T-cell (primary cell): Measurements from ENCODE around the gene GABRA5. TPM values are rescaled to one million over a fixed set of nuclear protein-coding genes. Genes with fewer than 3 reads are reported as not detected.

Experiments
- ATAC-seq, 4 experiments: fragments of 200-7000 bp in 3 of 4; fragments of 150-1000 bp in 1 of 4; cut with Tn5 transposase; replicated peaks in 1 of 4; 1 replicate in 3 of 4; 2 replicates in 1 of 4; pipeline ENCODE4 v1.10.0; 2021; ENCODE audit warnings: moderate library complexity in 3 of 4, mild to moderate bottlenecking in 2 of 4, moderate number of reproducible peaks in 1 of 4
- CTCF ChIA-PET, 2 donors: fragments of 300-600 bp; sonication (Branson Sonifier 250); formaldehyde crosslinking; loops; one replicate each; lab custom pipeline; 2022; ENCODE audit warnings: antibody characterized with exemption in 2 of 2; lab: Charles Lee
- POLR2A ChIA-PET, 2 donors: fragments of 300-600 bp; sonication (Branson Sonifier 250); formaldehyde crosslinking; loops; one replicate each; lab custom pipeline; 2022; ENCODE audit warnings: antibody characterized with exemption in 2 of 2; lab: Charles Lee
- DNase-seq, 35 experiments: peaks; one replicate each; pipeline versions ENCODE4 v3.0.0 to v3.0.0-alpha.2; 2013 to 2023
- H3K27ac ChIP-seq: one replicate; pipeline ENCODE4 v1.5.1; 2013; ENCODE audit warnings: low read length
- H3K27me3 ChIP-seq, 2 experiments: replicated peaks in 1 of 2; 1 replicate in 1 of 2; 2 replicates in 1 of 2; pipeline versions ENCODE4 v1.6.1 to v1.7.0; 2013; ENCODE audit warnings: low read length in 1 of 2, mixed read lengths in 1 of 2; ENCODE audit not compliant: control insufficient read depth in 2 of 2, insufficient read depth in 2 of 2; ENCODE audit errors: extremely low read depth in 1 of 2
- H3K36me3 ChIP-seq, 2 donors: 1 replicate in 1 of 2; 2 replicates in 1 of 2; pipeline versions ENCODE4 v1.6.1 to v1.7.0; 2013; ENCODE audit warnings: low read length in 1 of 2; ENCODE audit not compliant: control insufficient read depth in 2 of 2, insufficient read depth in 1 of 2; ENCODE audit errors: extremely low read depth in 1 of 2
- H3K4me1 ChIP-seq, 2 experiments: 1 replicate in 1 of 2; 2 replicates in 1 of 2; pipeline versions ENCODE4 v1.6.1 to v1.7.0; 2013; ENCODE audit warnings: low read length in 2 of 2, mixed read lengths in 1 of 2; ENCODE audit not compliant: insufficient read depth in 2 of 2, control insufficient read depth in 1 of 2; ENCODE audit errors: extremely low read depth in 1 of 2
- H3K4me3 ChIP-seq, 2 donors: 1 replicate in 1 of 2; 2 replicates in 1 of 2; pipeline versions ENCODE4 v1.5.1 to v1.7.0; 2013; ENCODE audit warnings: mild to moderate bottlenecking in 2 of 2, low read length in 1 of 2, moderate library complexity in 1 of 2; ENCODE audit not compliant: control insufficient read depth in 1 of 2; ENCODE audit errors: extremely low read depth in 1 of 2
- H3K9me3 ChIP-seq: 2 replicates; pipeline ENCODE4 v1.7.0; 2013
- H3K27ac Mint-ChIP-seq, 2 donors: one replicate each; pipeline ENCODE4 v1.8.0; 2020 to 2021; ENCODE audit warnings: mild to moderate bottlenecking in 2 of 2, mixed read lengths in 2 of 2
- H3K27me3 Mint-ChIP-seq, 2 donors: one replicate each; pipeline ENCODE4 v1.8.0; 2021 to 2022; ENCODE audit warnings: mixed read lengths in 2 of 2
- H3K36me3 Mint-ChIP-seq: one replicate; pipeline ENCODE4 v1.8.0; 2021; ENCODE audit warnings: mixed read lengths
- H3K4me1 Mint-ChIP-seq, 3 donors: one replicate each; pipeline ENCODE4 v1.8.0; 2020 to 2022; ENCODE audit warnings: mixed read lengths in 3 of 3, mild to moderate bottlenecking in 1 of 3
- H3K4me3 Mint-ChIP-seq, 3 donors: one replicate each; pipeline ENCODE4 v1.8.0; 2020 to 2022; ENCODE audit warnings: mild to moderate bottlenecking in 3 of 3, mixed read lengths in 3 of 3, moderate library complexity in 3 of 3
- H3K9me3 Mint-ChIP-seq, 3 donors: one replicate each; pipeline ENCODE4 v1.8.0; 2020 to 2022; ENCODE audit warnings: mixed read lengths in 3 of 3
- WGBS: methylation state at CpG from one replicate; pipeline ENCODE4 v1.1.5; 2013; ENCODE audit warnings: missing lambda C conversion rate; ENCODE audit not compliant: insufficient coverage; 5-methylcytosine and 5-hydroxymethylcytosine counted together
- total RNA-seq, 35 experiments: library from RNA in 6 of 35; stranded (reverse) in 6 of 35; fragments of 120-200 nt in 1 of 35; gene quantifications; one replicate each; pipeline versions ENCODE4 v1.2.1 to v1.2.4 and lab custom pipeline; 2013 to 2026

GABRA5 gene
- total RNA-seq, 5 donors from 2014 or later (not counting 1 experiment from before 2014, with no cell fraction given), result not detected

DNA sequence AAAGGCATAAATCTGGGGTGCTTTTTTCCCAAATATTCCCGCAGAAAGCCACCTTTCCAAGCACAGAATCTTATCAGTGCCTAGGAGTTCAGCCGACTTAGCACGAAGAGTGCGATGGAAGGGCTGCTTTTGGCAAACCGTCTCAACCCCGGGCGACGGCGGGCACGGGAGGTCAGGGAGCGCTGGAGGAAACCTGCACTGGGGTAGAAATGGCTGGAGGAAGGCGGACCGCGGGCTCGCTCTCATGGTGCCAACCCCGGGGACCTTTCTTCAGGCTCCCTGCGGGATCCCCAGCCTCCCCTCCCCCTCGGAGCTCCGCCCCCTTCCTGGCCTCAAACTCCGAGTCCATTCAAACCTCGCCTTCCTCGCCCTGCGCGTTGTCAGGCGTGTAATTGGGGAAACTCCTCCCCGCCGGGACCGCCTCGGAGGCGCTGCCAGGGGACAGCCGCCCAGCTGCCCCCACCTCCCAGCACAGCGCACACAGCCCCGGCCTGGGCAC lies 103.9 kb downstream of the GABRA5 start, which contains the start of gene GABRG3:
Gene GABRG3, plus strand, starts transcription at position 470 of the 499 bp plus-strand sequence.
- Histone ChIP-seq H3K27ac (no peak within 1 kb of the TSS), H3K9me3 (no peaks in the 10 kb centered on the region), H3K4me1 (no peaks in the 10 kb centered on the region), H3K36me3 (no peaks in the 10 kb centered on the region), H3K4me3 (no peak within 1 kb of the TSS), H3K27me3 (peaks cover 9 to 15% of the 10 kb centered on the region in 2 experiments)
- CTCF ChIA-PET, result no interaction called here
- Mint-ChIP-seq H3K36me3 (no peaks in the 10 kb centered on the region), H3K27me3 (peaks cover 13 to 26% of the 10 kb centered on the region in 2 donors), H3K27ac (no peak within 1 kb of the TSS), H3K9me3 (no peaks in the 10 kb centered on the region), H3K4me3 (no peak within 1 kb of the TSS), H3K4me1 (no peaks in the 10 kb centered on the region)
- ATAC-seq, result no peak
- POLR2A ChIA-PET, result no interaction called here
- DNase-seq, result no peak
- WGBS, result 8% methylated on average over 20 of the region's 33 CpGs

DNA sequence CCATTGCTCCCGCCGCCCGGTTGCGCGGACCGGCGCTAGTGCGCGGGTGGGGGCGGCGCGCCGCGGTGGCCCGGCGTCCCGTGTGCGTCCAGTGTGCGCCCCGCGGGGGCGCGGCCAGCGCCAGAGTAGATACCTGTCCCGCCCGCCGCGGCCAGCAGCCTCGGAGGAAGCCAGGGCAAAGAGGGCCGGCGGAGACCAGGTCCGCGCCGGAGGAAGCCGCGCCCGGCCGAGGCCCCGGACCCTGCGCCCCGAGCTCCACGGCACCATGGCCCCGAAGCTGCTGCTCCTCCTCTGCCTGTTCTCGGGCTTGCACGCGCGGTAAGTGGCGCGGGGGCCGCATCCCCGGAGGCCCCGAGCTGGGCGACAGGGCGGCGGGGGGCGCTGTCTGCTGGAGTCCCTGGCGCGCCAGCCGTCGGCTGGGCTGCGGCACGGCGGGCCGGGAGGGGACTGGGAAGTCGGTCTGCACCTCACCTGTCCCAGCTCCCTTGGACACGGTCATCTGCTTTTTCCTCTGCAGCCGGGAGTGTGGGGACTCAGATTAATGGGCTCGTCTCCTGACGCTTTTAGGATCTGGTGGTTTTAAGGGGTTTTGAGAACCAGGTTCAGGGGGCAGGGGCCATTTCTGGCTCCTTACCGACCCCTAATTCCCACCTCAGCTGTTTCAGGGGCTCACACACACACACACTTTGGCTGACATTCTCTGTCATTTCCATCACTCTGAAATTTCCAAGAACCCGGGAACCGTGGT lies 104.6 kb downstream of the GABRA5 start:
- DNase-seq, result no peak
- Mint-ChIP-seq H3K4me3 (no peak overlapping the region), H3K9me3 (no peaks in the 10 kb centered on the region), H3K27ac (no peak overlapping the region), H3K4me1 (no peaks in the 10 kb centered on the region), H3K27me3 (peaks cover 13 to 26% of the 10 kb centered on the region in 2 donors), H3K36me3 (no peaks in the 10 kb centered on the region)
- Histone ChIP-seq H3K27me3 (peaks cover 9 to 15% of the 10 kb centered on the region in 2 experiments), H3K4me1 (no peaks in the 10 kb centered on the region), H3K4me3 (no peak overlapping the region), H3K27ac (no peak overlapping the region), H3K9me3 (no peaks in the 10 kb centered on the region), H3K36me3 (no peaks in the 10 kb centered on the region)
- no peak for ATAC-seq
- CTCF ChIA-PET, result no interaction called here
- WGBS, result 14% methylated on average over 64 of the region's 72 CpGs
- POLR2A ChIA-PET, result no interaction called here

DNA sequence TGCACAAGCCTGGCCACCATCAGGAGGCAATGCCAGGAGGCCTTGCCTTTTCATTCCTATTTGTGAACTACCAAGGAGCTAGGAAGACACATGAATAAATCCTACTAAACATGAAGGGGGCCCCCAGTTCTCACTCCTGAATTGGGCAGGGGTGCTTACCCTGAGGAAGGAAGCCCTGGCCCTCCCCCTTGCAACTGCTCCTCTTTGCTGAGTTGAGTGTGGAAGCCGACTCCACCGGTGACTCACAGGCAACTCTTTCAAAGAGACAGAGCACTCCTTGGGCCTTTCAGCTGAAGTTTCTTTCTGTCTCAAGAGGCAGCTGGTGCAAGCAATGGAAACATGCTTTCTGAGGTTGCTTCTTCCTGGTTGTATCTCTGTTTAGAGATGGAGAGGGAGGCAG lies 105.8 kb downstream of the GABRA5 start:
- ATAC-seq (no peak), DNase-seq (no peak)
- Mint-ChIP-seq H3K4me1 (no peaks in the 10 kb centered on the region), H3K4me3 (no peak overlapping the region), H3K27ac (no peak overlapping the region), H3K36me3 (no peaks in the 10 kb centered on the region), H3K27me3 (peaks cover 13 to 26% of the 10 kb centered on the region in 2 donors), H3K9me3 (no peaks in the 10 kb centered on the region)
- CTCF ChIA-PET, result no interaction called here
- peaks cover 9 to 15% of the 10 kb centered on the region in 2 experiments for H3K27me3 ChIP-seq
- H3K4me1 ChIP-seq, result no peaks in the 10 kb centered on the region
- 54% methylated on average over 2 of the region's 2 CpGs for WGBS
- POLR2A ChIA-PET, result no interaction called here
- H3K36me3 ChIP-seq, result no peaks in the 10 kb centered on the region
- no peak overlapping the region for H3K27ac ChIP-seq
- H3K4me3 ChIP-seq, result no peak overlapping the region
- no peaks in the 10 kb centered on the region for H3K9me3 ChIP-seq

DNA sequence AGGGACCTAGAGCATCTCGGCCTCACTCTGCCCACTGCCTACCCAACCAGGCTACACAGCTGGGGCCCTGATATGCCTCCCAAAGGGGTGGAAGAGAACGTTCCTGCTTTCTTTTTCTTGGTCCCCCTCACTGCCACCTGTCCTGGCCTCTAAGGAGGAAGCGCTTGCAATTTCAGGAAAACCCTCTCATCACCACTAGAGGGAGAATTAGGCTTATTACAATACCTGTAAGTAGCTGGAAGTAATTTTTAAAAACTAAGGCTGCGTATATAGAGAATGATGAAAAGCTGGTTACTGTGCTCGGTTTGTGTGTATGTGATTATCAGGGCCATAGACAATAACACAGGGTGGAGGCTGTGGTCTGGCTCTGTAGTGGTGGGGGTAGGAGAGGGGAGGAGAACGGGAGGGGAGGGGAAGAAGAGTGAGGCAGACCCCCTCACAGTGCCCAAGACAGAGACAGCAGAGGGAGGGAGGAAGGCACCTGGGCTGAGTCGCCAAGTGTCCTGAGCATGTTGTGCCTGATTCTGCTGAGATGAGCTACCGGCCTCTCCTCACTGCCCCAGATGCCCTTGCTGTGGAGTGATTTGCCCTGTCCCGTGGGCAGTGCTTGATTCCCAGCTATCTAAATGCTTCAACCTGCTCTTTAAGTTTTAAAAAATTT lies 107.4 kb downstream of the GABRA5 start:
- POLR2A ChIA-PET, result no interaction called here
- no peaks in the 10 kb centered on the region for H3K36me3 Mint-ChIP-seq
- no peak for ATAC-seq
- no peaks in the 10 kb centered on the region for H3K4me1 ChIP-seq
- H3K27me3 ChIP-seq, result peaks cover 9 to 15% of the 10 kb centered on the region in 2 experiments
- no peak overlapping the region for H3K27ac Mint-ChIP-seq
- no peaks in the 10 kb centered on the region for H3K9me3 ChIP-seq
- no peak overlapping the region for H3K27ac ChIP-seq
- H3K36me3 ChIP-seq, result no peaks in the 10 kb centered on the region
- no peak overlapping the region for H3K4me3 Mint-ChIP-seq
- H3K27me3 Mint-ChIP-seq, result peaks cover 10 to 26% of the 10 kb centered on the region in 2 donors
- no peaks in the 10 kb centered on the region for H3K9me3 Mint-ChIP-seq
- no peaks in the 10 kb centered on the region for H3K4me1 Mint-ChIP-seq
- CTCF ChIA-PET, result no interaction called here
- no peak overlapping the region for H3K4me3 ChIP-seq
- DNase-seq, result no peak
- 27% methylated on average over 4 of the region's 9 CpGs for WGBS

DNA sequence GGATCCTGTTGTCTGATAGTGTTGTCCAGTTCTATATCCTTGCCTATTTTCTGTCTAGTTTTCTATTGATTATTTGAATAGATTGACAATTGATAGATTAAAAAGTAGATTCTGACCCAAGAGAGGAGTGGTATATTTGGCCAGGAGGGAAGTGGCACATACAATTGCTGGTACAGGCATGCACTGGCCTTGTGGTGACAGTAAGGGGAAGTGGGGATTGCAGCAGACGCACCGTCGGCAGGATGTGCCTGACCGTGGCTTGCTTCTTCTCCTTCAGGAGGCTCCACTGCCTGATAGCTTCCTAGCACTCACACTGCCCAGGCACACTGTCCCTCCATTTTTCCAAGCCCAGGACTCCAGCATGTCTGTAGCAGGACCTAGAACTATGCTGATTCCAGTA lies 114.6 kb downstream of the GABRA5 start:
- ATAC-seq, result no peak

DNA sequence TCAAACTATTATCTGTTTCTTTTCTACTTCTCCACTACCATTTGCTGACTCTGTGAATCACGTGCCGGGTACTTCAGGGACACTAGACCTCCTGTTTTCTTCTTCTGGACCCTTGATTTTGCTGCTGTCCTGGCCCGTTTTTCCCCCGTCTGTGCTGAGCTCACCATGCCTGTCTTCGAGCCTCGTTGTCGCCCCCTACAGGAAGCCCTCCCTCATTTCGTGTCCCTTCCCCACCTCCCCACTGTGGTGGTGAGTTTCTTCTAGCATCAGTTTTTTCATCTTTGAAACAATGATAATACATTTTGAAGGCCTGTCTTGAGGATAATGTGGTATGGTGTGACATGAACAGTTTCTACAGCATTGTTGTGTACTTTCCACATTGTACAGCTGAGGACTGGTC lies 117.0 kb downstream of the GABRA5 start:
- Mint-ChIP-seq H3K9me3 (peaks cover 0 to 8% (median 3%) of the 10 kb centered on the region in 3 donors), H3K27me3 (peaks cover 0 to 2% of the 10 kb centered on the region in 2 donors), H3K4me1 (no peaks in the 10 kb centered on the region), H3K36me3 (no peaks in the 10 kb centered on the region), H3K27ac (no peak overlapping the region), H3K4me3 (no peak overlapping the region)
- 95% methylated on average over 4 of the region's 8 CpGs for WGBS
- Histone ChIP-seq H3K27ac (no peak overlapping the region), H3K9me3 (no peaks in the 10 kb centered on the region), H3K27me3 (no peaks in the 10 kb centered on the region), H3K4me3 (no peak overlapping the region), H3K36me3 (no peaks in the 10 kb centered on the region), H3K4me1 (no peaks in the 10 kb centered on the region)
- POLR2A ChIA-PET, result no interaction called here
- DNase-seq (no peak), ATAC-seq (no peak)
- CTCF ChIA-PET, result no interaction called here

More for the DNA sequence above, 114.6 kb downstream of the GABRA5 start:
- Mint-ChIP-seq H3K4me1 (no peaks in the 10 kb centered on the region), H3K4me3 (no peak overlapping the region), H3K27ac (no peak overlapping the region), H3K27me3 (peaks cover 0 to 2% of the 10 kb centered on the region in 2 donors), H3K9me3 (peaks cover 0 to 3% (median 0%) of the 10 kb centered on the region in 3 donors), H3K36me3 (no peaks in the 10 kb centered on the region)
- ChIA-PET CTCF (no interaction called here), POLR2A (no interaction called here)
- no peak for DNase-seq
- Histone ChIP-seq H3K27me3 (no peaks in the 10 kb centered on the region), H3K36me3 (no peaks in the 10 kb centered on the region), H3K4me1 (no peaks in the 10 kb centered on the region), H3K4me3 (no peak overlapping the region), H3K9me3 (no peaks in the 10 kb centered on the region), H3K27ac (no peak overlapping the region)
- WGBS, result 3% methylated on average over 4 of the region's 4 CpGs
